ENCODE results near the gene MGME1.

The MGME1 gene

GRCh38 chr20:17940224-17940971 lies 28.4 kb upstream of the MGME1 start:
- no peak for DNase-seq (ENCODE audit: low read depth in 2 of 2)

- DNase-seq (ENCODE audit: low read depth in 2 of 2), result no peak
Measured at GRCh38 chr20:17941087-17941825, 27.6 kb upstream of the MGME1 start.

GRCh38 chr20:17941826-17942196 lies 27.0 kb upstream of the MGME1 start:
- DNase-seq (ENCODE audit: low read depth in 2 of 2), result no peak

- no peak for DNase-seq (ENCODE audit: low read depth in 2 of 2)
Measured at GRCh38 chr20:17943343-17943742, 25.5 kb upstream of the MGME1 start.

GRCh38 chr20:17944854-17945474 lies 23.9 kb upstream of the MGME1 start:
- no peak for DNase-seq (ENCODE audit: low read depth in 2 of 2)

GRCh38 chr20:17946040-17946439 lies 22.8 kb upstream of the MGME1 start:
- DNase-seq (ENCODE audit: low read depth in 2 of 2), result no peak

- DNase-seq (ENCODE audit: low read depth in 2 of 2), result no peak
Measured at GRCh38 chr20:17946572-17947473, 22.0 kb upstream of the MGME1 start.

- no peak for DNase-seq (ENCODE audit: low read depth in 2 of 2)
Measured at GRCh38 chr20:17947474-17947815, 21.4 kb upstream of the MGME1 start.

- no peak for DNase-seq (ENCODE audit: low read depth in 2 of 2)
Measured at GRCh38 chr20:17948442-17948841, 20.4 kb upstream of the MGME1 start.

GRCh38 chr20:17949899-17950298 lies 18.9 kb upstream of the MGME1 start:
- DNase-seq (ENCODE audit: low read depth in 2 of 2), result no peak

GRCh38 chr20:17950670-17951069 lies 18.1 kb upstream of the MGME1 start:
- no peak for DNase-seq (ENCODE audit: low read depth in 2 of 2)

GRCh38 chr20:17951323-17951722 lies 17.5 kb upstream of the MGME1 start:
- DNase-seq (ENCODE audit: low read depth in 2 of 2), result no peak

- DNase-seq (ENCODE audit: low read depth in 2 of 2), result no peak
Measured at GRCh38 chr20:17952692-17953684, 15.8 kb upstream of the MGME1 start.

GRCh38 chr20:17953935-17954334 lies 14.9 kb upstream of the MGME1 start:
- no peak for DNase-seq (ENCODE audit: low read depth in 2 of 2)

GRCh38 chr20:17955302-17955701 lies 13.5 kb upstream of the MGME1 start:
- DNase-seq (ENCODE audit: low read depth in 2 of 2), result no peak

GRCh38 chr20:17956099-17956685 lies 12.6 kb upstream of the MGME1 start:
- no peak for DNase-seq (ENCODE audit: low read depth in 2 of 2)

- DNase-seq (ENCODE audit: low read depth in 2 of 2), result no peak
Measured at GRCh38 chr20:17957505-17958363, 11.1 kb upstream of the MGME1 start.

- DNase-seq (ENCODE audit: low read depth in 2 of 2), result no peak
Measured at GRCh38 chr20:17958373-17959256, 10.2 kb upstream of the MGME1 start.
